ENCODE results near the gene C12orf60.

Gene C12orf60

DNA sequence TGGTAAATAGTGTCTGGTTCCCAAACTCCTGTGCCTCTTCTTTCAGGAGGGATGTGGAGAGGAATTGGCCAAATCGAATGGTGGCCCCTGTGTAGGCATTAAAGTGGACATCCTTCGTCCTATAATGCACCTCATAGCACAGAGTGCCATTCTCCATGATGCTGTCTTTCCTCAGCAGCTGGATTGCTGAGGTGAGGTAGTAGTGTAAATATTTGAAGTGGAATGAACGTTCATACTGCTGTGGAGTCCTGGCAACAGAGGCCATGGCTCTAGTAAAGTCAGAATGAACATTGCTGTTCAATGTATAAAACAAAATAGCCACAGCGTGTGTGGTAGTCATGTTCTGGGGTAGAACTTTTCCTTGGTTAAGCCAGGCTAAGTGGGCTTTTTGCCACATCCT, 37.1 kb downstream of the C12orf60 start:
- DNase-seq, result no peak

GRCh38 chr12:14841761-14842160, 38.3 kb downstream of the C12orf60 start:
- DNase-seq, result no peak

- no peak for DNase-seq
Observed at GRCh38 chr12:14842315-14842714, 38.8 kb downstream of the C12orf60 start.

GRCh38 chr12:14843425-14843887, 40.0 kb downstream of the C12orf60 start, which contains the start of gene ART4:
ART4 (minus strand) TSS chr12:14843526; CDS start chr12:14843113, 413 bp downstream.
- peak; percentile 95 for DNase-seq

DNA sequence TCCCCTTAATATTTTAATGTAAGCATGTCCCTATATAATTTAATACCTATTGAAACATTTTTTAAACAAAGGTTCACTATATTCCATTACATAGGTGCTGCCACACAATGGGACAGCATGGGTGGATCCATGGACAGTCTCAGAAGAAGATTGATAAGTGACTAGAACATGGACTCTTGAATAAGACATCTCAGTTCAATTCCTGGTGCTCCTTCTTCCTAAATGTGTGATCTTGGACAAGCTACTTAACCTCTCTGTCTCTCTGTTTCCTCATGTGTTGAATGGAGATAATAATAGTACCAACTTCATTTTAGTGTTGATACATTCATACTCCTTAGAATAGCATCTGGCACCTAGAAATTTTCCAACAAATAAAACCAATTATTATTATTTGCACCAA, 40.9 kb downstream of the C12orf60 start:
- peak; percentile 10 for DNase-seq

DNA sequence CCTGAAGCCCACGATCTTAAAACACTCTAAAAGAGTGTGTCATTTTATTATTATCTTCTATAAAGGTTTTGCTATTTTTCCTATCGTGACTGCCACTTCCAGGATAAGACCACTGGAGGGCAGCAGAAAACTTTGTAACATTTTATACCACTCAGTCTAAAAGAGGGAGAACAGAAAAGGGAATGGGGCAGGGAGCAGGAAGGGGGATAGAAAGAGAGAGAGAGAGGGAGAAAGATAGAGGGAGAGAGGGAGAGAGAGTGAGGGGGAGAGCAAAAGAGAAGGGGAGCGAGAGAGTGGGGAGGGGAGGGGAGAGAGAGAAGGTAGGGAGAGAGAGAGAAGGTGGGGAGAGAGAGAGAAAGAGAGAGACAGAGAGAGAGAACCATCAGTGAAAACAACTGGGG, 41.9 kb downstream of the C12orf60 start:
- DNase-seq, result peak; percentile 88

DNA sequence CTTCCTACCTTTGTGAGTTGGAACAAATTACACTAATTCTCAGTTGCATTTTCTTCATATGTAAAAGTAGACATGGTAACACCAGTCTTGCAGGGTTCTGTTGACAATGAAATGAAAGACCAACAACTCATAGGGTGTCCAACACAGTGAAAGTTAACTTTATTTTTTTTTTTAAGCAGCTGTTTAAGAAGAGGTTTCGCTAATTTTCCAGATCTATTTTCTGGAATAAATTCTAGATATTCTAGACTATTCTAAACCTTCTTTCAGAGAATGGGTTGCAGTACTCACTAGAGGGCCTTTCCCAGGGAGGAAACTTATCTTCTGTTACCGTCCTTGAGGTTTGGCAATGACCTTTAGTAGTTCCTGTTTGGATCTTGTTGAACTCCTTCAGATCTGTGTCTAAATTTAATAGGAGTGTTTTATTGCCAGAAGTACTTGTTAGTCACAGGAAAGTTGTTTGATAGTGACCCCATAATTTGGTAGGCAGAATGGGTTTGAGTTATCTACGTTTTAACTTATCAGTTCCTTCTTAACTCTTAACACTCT, 42.6 kb downstream of the C12orf60 start:
- peak; percentile 65 for DNase-seq

- no peak for DNase-seq
Observed at GRCh38 chr12:14846876-14847580, 43.6 kb downstream of the C12orf60 start.

DNA sequence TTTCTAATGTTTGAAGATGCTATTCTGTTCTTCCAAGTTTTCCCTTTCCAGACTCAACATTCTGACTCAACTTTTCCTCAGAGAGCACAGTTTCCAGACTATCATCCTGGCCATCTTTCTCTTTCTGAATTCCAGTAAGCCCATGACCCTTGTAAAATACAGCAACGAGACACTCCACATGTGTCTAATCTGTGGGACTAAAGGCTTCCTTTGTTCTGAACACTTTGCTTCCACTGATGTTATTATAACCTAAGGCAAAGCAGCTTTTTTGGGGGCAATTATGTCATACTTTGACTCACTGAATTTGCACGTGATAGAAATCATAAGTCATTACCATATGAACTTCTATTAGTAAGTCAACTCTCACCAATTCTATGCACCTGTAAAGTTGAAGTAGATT, 46.2 kb downstream of the C12orf60 start:
- no peak for DNase-seq

DNA sequence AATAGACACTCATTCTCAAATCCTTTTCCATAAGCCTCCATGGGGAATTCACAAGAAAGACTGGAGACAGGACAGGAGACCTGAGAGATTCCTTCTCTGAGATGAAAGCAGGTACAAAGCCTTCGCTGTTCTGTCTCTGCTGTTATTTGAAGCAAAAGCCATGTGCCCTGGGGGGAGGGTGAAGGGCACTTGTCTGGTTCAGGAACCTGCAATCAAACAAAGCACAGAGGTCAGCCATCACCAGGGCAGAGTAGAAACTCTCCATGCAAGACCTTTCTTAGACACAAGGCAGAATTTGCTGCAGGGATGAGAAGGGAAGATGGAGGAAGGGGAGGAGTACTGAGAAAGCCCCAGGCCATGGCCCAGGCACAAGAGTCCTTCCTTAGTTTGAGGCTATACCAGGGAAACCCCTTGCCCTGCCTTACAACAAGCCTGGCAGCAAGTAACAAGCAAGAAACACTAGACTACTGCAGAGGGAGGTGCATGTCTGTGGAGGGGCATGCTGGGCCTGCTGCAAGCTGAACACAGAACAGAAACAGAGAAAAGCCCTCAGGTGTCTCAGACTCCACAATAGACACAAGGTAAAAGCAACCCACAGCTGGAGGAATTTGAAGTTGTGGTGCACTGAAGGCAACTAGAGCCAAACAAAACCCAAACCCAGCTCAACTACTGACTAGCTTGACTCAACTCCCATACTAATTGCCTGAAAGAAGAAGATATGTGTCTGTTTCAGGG, 47.6 kb downstream of the C12orf60 start:
- no peak for DNase-seq

DNA sequence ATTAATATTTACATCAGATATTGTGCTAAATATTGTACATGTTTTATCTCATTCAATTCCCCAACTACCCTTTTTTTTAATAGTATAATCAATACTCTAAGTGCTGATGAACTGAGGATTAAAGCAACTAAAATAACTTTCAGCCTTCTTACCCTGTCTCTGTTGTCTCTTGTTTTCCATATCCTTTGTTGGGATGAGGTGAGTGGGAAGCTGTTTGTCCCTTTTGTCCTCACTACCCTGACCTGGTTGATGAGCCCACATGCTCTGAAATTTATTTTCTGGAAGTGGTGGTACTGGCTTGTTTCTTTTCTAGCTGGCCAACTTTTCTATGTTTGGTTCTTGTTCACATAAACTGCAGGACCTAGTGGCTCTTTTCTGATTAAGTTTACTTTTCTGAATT, 49.4 kb downstream of the C12orf60 start:
- no peak for DNase-seq

DNA sequence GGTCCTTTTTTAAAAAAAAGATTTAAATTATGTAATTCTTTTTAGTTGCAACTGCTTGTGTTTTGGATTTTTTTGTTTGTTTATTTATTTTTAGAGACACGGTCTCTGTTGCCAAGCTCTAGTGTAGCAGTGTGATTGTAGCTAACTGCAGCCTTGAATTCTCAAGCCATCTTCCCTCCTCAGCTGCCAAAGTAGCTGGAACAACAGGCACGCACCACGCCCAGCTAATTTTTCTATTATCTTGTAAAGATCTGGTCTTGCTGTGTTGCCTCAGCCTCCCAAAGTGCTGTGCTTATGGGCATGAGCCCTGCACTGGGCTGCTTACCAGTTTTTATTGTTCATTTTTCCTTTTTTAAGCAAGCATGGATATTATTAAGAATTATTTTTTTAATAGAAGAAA, 50.5 kb downstream of the C12orf60 start:
- DNase-seq, result peak; percentile 54

GRCh38 chr12:14854586-14855183, 51.2 kb downstream of the C12orf60 start:
- no peak for DNase-seq

DNA sequence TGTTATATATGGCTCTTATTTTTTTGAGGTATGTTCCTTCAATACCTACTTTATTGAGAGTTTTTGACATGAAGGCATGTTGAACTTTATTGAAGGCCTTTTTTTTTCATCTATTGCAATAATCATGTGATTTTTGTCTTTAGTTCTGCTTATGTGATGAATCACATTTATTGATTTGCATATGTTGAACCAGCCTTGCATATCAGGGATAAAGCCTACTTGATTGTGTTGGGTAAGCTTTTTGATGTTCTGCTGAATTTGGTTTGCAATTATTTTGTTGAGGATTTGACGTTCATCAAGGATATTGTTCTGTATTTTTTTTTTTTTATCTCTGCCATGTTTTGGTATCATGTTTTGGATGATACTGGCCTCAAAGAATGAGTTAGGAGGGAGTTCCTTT, 55.0 kb downstream of the C12orf60 start:
- no peak for DNase-seq

GRCh38 chr12:14860490-14860889, 57.0 kb downstream of the C12orf60 start:
- no peak for DNase-seq

- DNase-seq, result no peak
Observed at GRCh38 chr12:14868916-14869506, 65.5 kb downstream of the C12orf60 start.

GRCh38 chr12:14871247-14871646, 67.8 kb downstream of the C12orf60 start:
- DNase-seq, result no peak

- DNase-seq, result no peak
Observed at GRCh38 chr12:14871886-14872285, 68.4 kb downstream of the C12orf60 start.

DNA sequence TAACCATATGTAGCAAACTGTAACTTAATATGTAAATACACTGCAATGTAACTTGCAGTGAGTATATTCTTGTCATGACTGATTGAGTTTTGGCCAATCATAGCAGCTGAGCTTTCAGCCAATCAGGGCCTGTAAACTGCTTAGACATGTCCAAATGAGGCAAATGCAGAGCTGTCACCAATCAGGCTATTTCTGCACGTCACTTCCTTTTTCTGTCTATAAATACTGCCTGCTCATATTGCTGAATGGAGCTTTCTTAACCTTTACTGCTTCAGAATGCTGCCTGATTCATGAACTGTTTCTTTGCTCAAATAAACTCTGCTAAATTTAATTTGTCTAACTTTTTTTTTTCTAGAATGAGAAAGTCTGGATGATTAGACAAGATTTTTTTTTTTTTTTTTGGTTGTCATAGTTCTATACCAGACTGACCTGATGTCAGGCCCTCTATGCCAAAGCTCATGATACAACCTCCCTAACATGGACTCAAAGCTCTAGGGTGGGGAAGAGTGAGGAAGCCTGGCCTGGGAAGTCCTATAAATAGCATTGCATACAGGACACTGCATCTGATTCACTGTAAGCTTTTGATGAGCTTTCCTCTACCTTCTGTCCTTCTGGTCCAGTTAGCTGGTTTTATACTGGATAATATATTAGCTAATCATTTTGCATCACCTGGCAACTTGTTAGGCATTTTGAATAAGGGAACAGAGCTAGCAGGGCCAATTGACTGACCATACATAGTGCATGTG, 70.1 kb downstream of the C12orf60 start:
- peak; percentile 16 for DNase-seq

All from hematopoietic multipotent progenitor cell treated with erythropoietin and hydrocortisone succinate and interleukin-3 and kit ligand, for 6 days (in vitro differentiated cells).